H9 (cell line): ENCODE data around the gene METTL14. TPM values are rescaled to one million over a fixed set of nuclear protein-coding genes. Genes with fewer than 3 reads are reported as not detected.

Experiments used
- DNase-seq: peaks from one replicate; pipeline ENCODE4 v3.0.0-alpha.2; 2017
- H2AFZ ChIP-seq: one replicate; pipeline ENCODE4 v1.6.1; 2013; ENCODE audit warnings: mild to moderate bottlenecking, low read length, control low read depth, moderate library complexity
- H2AK5ac ChIP-seq: 2 replicates; pipeline ENCODE4 v1.6.1; 2013; ENCODE audit warnings: low read length, control low read depth, mixed read lengths; ENCODE audit not compliant: insufficient read length
- H2BK120ac ChIP-seq: one replicate; pipeline ENCODE4 v1.6.1; 2013; ENCODE audit warnings: low read depth, mild to moderate bottlenecking, low read length, control low read depth, inconsistent platforms; ENCODE audit not compliant: poor library complexity, severe bottlenecking
- H2BK12ac ChIP-seq: 2 replicates; pipeline ENCODE4 v1.6.1; 2013; ENCODE audit warnings: low read length, control low read depth, mixed read lengths, low read depth; ENCODE audit not compliant: insufficient read length
- H2BK15ac ChIP-seq: 2 replicates; pipeline ENCODE4 v1.6.1; 2013; ENCODE audit warnings: low read depth, low read length, control low read depth
- H2BK20ac ChIP-seq: one replicate; pipeline ENCODE4 v1.6.1; 2013; ENCODE audit warnings: low read depth, mild to moderate bottlenecking, low read length, control low read depth, inconsistent platforms; ENCODE audit not compliant: poor library complexity, severe bottlenecking
- H2BK5ac ChIP-seq: 2 replicates; pipeline ENCODE4 v1.6.1; 2013; ENCODE audit warnings: low read length, control low read depth, mixed read lengths; ENCODE audit not compliant: insufficient read length
- H3K14ac ChIP-seq: 2 replicates; pipeline ENCODE4 v1.6.1; 2013; ENCODE audit warnings: low read length, control low read depth; ENCODE audit not compliant: insufficient read depth
- H3K18ac ChIP-seq: 2 replicates; pipeline ENCODE4 v1.6.1; 2013; ENCODE audit warnings: low read depth, mild to moderate bottlenecking, mixed read lengths, low read length, control low read depth; ENCODE audit not compliant: insufficient read length
- H3K23ac ChIP-seq: 2 replicates; pipeline ENCODE4 v1.6.1; 2013; ENCODE audit warnings: low read length, control low read depth, mixed read lengths, low read depth; ENCODE audit not compliant: insufficient read length
- H3K23me2 ChIP-seq: 2 replicates; pipeline ENCODE4 v1.6.1; 2013; ENCODE audit warnings: low read depth, mild to moderate bottlenecking, mixed read lengths, low read length, control low read depth; ENCODE audit not compliant: insufficient read length, poor library complexity, severe bottlenecking
- H3K27ac ChIP-seq: 2 replicates; pipeline ENCODE4 v1.5.1; 2013; ENCODE audit warnings: low read length, control low read depth, mixed read lengths, low read depth; ENCODE audit not compliant: insufficient read length
- H3K27me3 ChIP-seq: 2 replicates; pipeline ENCODE4 v1.6.1; 2013; ENCODE audit warnings: low read length, control low read depth, inconsistent platforms; ENCODE audit not compliant: insufficient read depth
- H3K4ac ChIP-seq: 2 replicates; pipeline ENCODE4 v1.6.1; 2013; ENCODE audit warnings: low read depth, mild to moderate bottlenecking, control low read depth, inconsistent platforms, low read length, moderate library complexity
- H3K4me1 ChIP-seq: 2 replicates; pipeline ENCODE4 v1.6.1; 2013; ENCODE audit warnings: low read length, control low read depth, inconsistent platforms; ENCODE audit not compliant: insufficient read depth
- H3K4me2 ChIP-seq: 2 replicates; pipeline ENCODE4 v1.6.1; 2013; ENCODE audit warnings: low read length, control low read depth, mixed read lengths; ENCODE audit not compliant: insufficient read length, insufficient read depth
- H3K56ac ChIP-seq: 2 replicates; pipeline ENCODE4 v1.6.1; 2013; ENCODE audit warnings: low read depth, mild to moderate bottlenecking, mixed read lengths, low read length, control low read depth; ENCODE audit not compliant: insufficient read length
- H3K79me1 ChIP-seq: 2 replicates; pipeline ENCODE4 v1.6.1; 2013; ENCODE audit warnings: low read depth, mild to moderate bottlenecking, moderate library complexity, low read length, control low read depth, inconsistent platforms; ENCODE audit not compliant: insufficient read depth, poor library complexity, severe bottlenecking
- H3K79me2 ChIP-seq: 2 replicates; pipeline ENCODE4 v1.6.1; 2013; ENCODE audit warnings: low read length, control low read depth, inconsistent platforms; ENCODE audit not compliant: insufficient read depth
- H3K9ac ChIP-seq: 2 replicates; pipeline ENCODE4 v1.6.1; 2013; ENCODE audit warnings: low read length, control low read depth, mixed read lengths; ENCODE audit not compliant: insufficient read length; ENCODE audit errors: extremely low read depth
- H3K9me3 ChIP-seq: one replicate; pipeline ENCODE4 v1.6.1; 2013; ENCODE audit warnings: low read depth, low read length, inconsistent platforms; ENCODE audit not compliant: control insufficient read depth
- H3T11ph ChIP-seq: one replicate; pipeline ENCODE4 v1.6.1; 2013; ENCODE audit warnings: mild to moderate bottlenecking, low read length, control low read depth, inconsistent platforms
- H4K20me1 ChIP-seq: one replicate; pipeline ENCODE4 v1.6.1; 2013; ENCODE audit not compliant: control insufficient read depth, insufficient read length, insufficient read depth
- H4K5ac ChIP-seq: 2 replicates; pipeline ENCODE4 v1.6.1; 2013; ENCODE audit warnings: low read depth, mild to moderate bottlenecking, mixed read lengths, low read length, control low read depth; ENCODE audit not compliant: insufficient read length
- H4K8ac ChIP-seq: replicated peaks from 2 replicates; pipeline ENCODE4 v1.6.1; 2013; ENCODE audit warnings: low read length, control low read depth, mixed read lengths, low read depth; ENCODE audit not compliant: insufficient read length
- H4K91ac ChIP-seq: 2 replicates; pipeline ENCODE4 v1.6.1; 2013; ENCODE audit warnings: low read depth, mild to moderate bottlenecking, moderate library complexity, mixed read lengths, low read length, control low read depth; ENCODE audit not compliant: insufficient read length
- H3K27ac Mint-ChIP-seq, 3 experiments: 2 replicates in 2 of 3; 3 replicates in 1 of 3; pipeline ENCODE4 v1.8.0; 2020 to 2021; ENCODE audit warnings: mixed read lengths in 3 of 3, mild to moderate bottlenecking in 1 of 3, moderate library complexity in 1 of 3
- H3K27me3 Mint-ChIP-seq: 2 replicates; pipeline ENCODE4 v1.8.0; 2021; ENCODE audit warnings: low read depth, mild to moderate bottlenecking, moderate library complexity, mixed read lengths
- H3K36me3 Mint-ChIP-seq, 3 experiments: 2 replicates in 2 of 3; 3 replicates in 1 of 3; pipeline ENCODE4 v1.8.0; 2020 to 2021; ENCODE audit warnings: low read depth in 3 of 3, mixed read lengths in 3 of 3; ENCODE audit not compliant: insufficient read depth in 1 of 3
- H3K4me1 Mint-ChIP-seq, 2 experiments: 2 replicates each; pipeline ENCODE4 v1.8.0; 2020; ENCODE audit warnings: mixed read lengths in 2 of 2
- H3K4me3 Mint-ChIP-seq, 2 experiments: 2 replicates in 1 of 2; 3 replicates in 1 of 2; pipeline ENCODE4 v1.8.0; 2020 to 2021; ENCODE audit warnings: mild to moderate bottlenecking in 2 of 2, mixed read lengths in 2 of 2, moderate library complexity in 1 of 2
- H3K9me3 Mint-ChIP-seq, 2 experiments: 2 replicates in 1 of 2; 3 replicates in 1 of 2; pipeline ENCODE4 v1.8.0; 2020; ENCODE audit warnings: mild to moderate bottlenecking in 2 of 2, mixed read lengths in 2 of 2, moderate library complexity in 1 of 2
- CTCF ChIP-seq: fragments of 200-600 bp; sonication (generic); conservative IDR thresholded peaks from 3 replicates; pipeline ENCODE4 v1.8.0; 2021; ENCODE audit warnings: antibody characterized with exemption, mild to moderate bottlenecking
- WGBS: extraction: QIAGEN DNeasy Blood & Tissue Kit; methylation state at CpG from one replicate; pipeline ENCODE4 v1.1.7; 2013; ENCODE audit warnings: missing lambda C conversion rate, low lambda C conversion rate, mixed read lengths; ENCODE audit not compliant: insufficient read length; ENCODE audit errors: extremely low coverage; 5-methylcytosine and 5-hydroxymethylcytosine counted together
- total RNA-seq: library from RNA; stranded (reverse); gene quantifications from 2 replicates; pipeline ENCODE4 v1.2.1, GENCODE V29; 2021

The METTL14 gene
- total RNA-seq, 1 experiment from 2014 or later, result 53.3 TPM

GRCh38 chr4:118718511-118719170, 33.4 kb downstream of the METTL14 start:
- no peak overlapping the region for H3K27ac Mint-ChIP-seq
- H3K4me3 Mint-ChIP-seq, result no peak overlapping the region
- H2BK120ac ChIP-seq, result no peak overlapping the region
- H3K36me3 Mint-ChIP-seq, result peaks cover 0 to 11% (median 2%) of the 10 kb centered on the region in 3 experiments; a peak in 3 of 7 replicates
- H3K4me2 ChIP-seq, result no peak overlapping the region
- no peaks in the 10 kb centered on the region for H3K27me3 Mint-ChIP-seq
- no peak overlapping the region for H3K23ac ChIP-seq
- H4K20me1 ChIP-seq, result peaks cover 2% of the 10 kb centered on the region
- no peaks in the 10 kb centered on the region for H3K9me3 Mint-ChIP-seq
- peaks cover 5% of the 10 kb centered on the region in 2 experiments; a peak in 3 of 4 replicates for H3K4me1 Mint-ChIP-seq
- H3K14ac ChIP-seq, result no peak overlapping the region
- H4K5ac ChIP-seq, result no peak overlapping the region
- H2BK15ac ChIP-seq, result no peak overlapping the region
- no peaks in the 10 kb centered on the region for H3K23me2 ChIP-seq
- H3K27me3 ChIP-seq, result no peaks in the 10 kb centered on the region
- no peak overlapping the region for H2AFZ ChIP-seq
- no peak overlapping the region for H3K56ac ChIP-seq
- no peaks in the 10 kb centered on the region for H3K4me1 ChIP-seq
- H3K79me2 ChIP-seq, result no peaks in the 10 kb centered on the region
- DNase-seq, result no peak
- H3K9me3 ChIP-seq, result no peaks in the 10 kb centered on the region
- no peak overlapping the region for H4K91ac ChIP-seq
- no peak overlapping the region for H3K9ac ChIP-seq
- no peak overlapping the region for H2BK5ac ChIP-seq
- H4K8ac ChIP-seq, result no peak overlapping the region
- no peak overlapping the region for H3T11ph ChIP-seq
- H2BK20ac ChIP-seq, result no peak overlapping the region
- H2BK12ac ChIP-seq, result no peak overlapping the region
- H2AK5ac ChIP-seq, result no peak overlapping the region
- no peak overlapping the region for H3K18ac ChIP-seq
- no peak overlapping the region for H3K4ac ChIP-seq
- no peak overlapping the region for H3K27ac ChIP-seq
- WGBS, result no CpG with 5 or more reads among the region's 4 CpGs
- no peak for TF ChIP-seq CTCF
- H3K79me1 ChIP-seq, result no peaks in the 10 kb centered on the region
